HG03108 (cell line): Measurements from ENCODE around the gene CDYL2.

Experiments
- ATAC-seq: cut with Tn5 transposase; IDR thresholded peaks from one replicate; pipeline ENCODE4 v1.9.1; 2021; ENCODE audit warnings: moderate library complexity; ENCODE audit not compliant: unreplicated experiment

Gene CDYL2

DNA sequence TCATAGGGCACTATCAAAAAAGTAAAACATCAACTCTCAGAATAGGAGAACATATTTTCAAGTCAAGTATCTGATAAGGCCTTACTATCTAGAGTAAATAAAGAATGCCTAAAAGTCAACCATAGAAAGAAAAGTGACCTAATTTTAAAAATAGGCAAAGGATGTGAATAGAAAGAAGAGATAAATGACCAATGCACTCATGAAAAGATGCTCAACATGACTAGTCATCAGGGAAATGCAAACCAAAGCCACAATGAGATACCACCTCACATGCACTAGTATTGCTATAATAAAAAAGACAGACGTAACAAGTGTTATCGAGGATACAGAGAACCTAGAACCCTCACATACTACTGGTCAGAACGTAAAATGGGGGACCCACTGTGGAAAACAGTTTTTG lies 172.8 kb downstream of the CDYL2 start:
- ATAC-seq, result no peak

DNA sequence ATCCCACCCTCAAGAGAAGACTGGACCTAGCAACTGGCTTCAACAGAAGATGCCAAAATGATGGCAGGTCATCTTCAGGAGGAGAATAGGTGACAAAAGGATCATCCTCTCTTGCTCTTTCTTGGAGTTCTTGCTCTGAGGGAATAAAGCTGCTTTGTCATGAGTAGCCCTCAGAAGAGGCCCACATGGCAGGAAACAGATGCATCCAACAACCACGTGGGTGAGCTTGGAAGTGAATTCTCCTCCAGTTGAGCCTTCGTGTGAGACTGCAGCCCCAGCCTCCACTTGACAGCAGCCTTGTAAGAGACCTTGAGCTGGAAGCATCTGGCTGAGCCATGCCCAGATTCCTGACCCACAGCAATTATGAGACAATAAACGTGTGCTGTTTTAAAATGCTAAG lies 176.1 kb downstream of the CDYL2 start:
- no peak for ATAC-seq

DNA sequence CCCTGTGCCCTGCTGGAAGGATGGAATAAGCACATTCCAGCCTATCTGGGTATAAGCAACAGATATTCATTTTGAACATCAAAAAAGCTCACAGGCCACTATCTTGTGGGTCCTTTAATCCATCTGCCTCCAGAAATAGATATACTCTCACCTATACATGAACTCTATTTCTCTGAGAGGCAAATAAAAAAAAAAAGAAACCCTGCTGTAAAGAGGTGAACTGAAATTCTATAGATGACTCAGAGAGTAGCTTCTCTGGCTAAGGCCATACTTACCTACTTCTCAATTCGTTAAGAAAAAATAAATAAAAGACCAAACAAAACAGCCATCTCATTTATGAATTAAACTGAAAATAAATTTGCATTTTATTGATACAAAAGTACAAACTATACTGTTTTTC lies 177.3 kb downstream of the CDYL2 start:
- ATAC-seq, result peak; percentile 91

DNA sequence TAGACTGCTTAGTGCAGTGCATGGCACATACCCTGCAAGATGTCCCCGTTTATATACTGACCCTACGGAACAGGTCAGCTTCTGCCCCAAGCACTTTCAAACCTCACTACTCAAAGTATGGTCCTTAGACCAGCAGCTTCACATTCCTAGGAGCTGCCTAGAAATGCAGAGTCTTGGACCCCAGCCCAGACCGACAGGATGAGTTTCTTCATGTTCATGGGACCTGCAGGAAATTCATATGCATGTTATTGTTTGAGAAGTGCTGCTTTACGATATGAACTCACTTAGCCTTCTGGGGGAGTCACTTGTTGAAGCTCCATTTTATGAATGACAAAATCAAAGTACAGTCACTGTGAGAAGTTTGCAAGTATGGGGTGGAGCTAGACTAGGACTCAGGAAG lies 181.0 kb downstream of the CDYL2 start:
- no peak for ATAC-seq

DNA sequence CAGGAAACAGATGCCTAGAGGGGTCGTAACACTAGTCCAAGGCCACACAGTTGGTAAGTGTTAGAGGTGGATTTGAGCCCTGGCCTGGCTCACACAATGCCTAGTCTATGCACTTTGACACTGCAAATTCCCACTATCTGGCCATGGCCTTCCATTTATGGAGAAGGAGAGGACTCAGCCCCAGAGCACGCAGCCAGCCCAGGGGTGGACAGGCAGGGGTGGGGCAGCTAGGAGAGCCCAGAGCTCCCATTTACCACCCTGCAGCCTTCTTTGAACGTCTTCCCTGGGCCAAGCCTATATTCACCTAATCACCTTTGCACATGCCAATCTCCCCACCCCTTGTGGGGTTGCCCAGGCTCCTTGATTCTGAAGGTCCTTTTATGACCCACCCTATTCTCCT lies 182.4 kb downstream of the CDYL2 start:
- no peak for ATAC-seq

DNA sequence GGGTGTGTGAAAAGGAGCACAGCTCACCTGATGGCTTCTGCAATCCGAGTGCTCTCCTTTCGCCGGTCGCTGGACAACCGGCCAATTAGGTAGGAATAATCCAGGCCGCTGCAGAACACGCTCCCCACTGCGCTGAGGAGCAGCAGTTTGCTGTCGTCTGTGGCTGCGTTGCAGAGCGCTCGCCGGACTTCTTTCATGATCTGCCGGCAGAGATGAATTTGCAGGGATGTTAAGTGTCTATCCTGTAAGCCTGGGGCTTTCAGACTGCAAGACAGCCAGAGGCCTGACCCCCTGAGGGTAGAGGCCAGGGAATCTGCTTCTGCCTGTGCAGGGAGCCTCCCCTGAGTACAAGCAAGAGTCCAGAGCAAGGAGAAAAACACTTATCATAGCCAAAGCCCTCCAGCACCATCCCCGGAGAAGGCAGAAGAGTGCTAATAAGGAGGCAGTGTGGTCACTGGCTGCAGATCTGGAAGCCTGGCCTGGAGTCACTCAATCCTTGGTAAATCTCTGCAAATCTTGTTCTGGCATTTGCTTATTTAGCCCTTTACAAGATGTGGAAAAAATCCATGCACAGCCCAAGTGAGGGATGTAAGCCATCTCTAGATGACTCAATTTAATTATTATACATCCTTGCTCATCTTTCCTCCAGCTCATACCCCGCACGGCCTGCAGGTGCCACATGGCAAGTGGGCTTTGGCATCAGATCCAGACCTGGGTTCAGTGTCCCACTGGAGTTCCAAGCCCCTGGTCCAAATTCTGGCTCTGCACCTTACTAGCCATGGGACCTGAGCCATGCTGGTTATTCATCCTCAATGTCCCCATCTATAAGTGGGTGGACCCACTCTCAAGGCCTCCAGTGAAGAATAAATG lies 183.4 kb downstream of the CDYL2 start:
- no peak for ATAC-seq

DNA sequence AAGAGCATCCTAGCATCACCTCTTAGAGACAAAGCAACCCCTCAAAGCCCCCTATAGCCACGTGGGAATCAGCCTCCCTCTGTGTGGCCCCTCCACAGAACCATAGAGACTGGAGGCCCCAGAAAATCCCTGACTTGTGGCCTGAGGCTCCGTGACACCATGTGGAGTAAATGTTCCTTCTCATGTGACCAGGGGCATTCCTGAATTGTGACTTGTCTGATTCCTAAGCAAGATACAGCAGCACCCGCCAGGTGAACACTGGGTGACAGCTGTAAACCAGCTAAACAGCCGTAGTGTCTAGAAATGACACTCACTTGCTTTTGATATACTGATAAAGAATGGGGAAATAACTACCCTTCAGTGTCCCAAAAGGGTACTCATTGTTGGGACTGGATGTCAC lies 184.6 kb downstream of the CDYL2 start:
- no peak for ATAC-seq

DNA sequence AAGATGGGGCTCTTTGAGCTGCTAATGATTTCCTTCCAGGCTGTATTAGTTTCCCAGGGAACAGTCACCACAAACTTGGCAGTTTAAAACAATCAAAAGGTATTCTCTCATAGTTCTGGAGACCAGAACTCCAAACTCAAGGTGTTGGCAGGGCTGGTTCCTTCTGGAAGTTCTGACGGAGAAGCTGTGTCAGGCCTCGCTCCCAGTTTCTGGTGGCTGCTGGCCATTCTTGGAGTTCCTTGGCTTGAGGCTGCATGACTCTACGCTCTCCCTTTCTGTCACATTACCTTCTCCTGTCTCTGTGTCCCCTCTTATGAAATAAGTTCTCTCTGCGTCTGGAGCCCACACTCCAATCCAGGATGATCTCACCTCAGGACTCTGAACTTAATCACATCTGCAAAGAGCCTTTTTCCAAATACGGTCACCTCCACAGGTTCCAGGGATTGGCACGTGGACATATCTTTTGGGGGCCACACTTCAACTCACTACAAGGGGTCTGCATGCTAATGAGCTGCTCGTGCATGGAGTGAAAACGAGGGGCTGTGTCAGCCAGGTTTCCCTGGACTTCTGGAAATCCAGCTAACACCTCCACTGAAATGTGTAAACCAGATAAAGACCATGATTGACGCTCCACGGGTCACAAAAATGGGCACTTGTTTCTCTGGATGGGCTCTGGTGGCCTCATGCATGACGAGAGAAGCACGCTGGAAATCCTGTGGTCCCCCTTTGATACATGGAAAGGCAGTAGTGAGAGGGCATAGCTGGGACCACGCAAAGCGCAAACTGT lies 185.3 kb downstream of the CDYL2 start:
- no peak for ATAC-seq

DNA sequence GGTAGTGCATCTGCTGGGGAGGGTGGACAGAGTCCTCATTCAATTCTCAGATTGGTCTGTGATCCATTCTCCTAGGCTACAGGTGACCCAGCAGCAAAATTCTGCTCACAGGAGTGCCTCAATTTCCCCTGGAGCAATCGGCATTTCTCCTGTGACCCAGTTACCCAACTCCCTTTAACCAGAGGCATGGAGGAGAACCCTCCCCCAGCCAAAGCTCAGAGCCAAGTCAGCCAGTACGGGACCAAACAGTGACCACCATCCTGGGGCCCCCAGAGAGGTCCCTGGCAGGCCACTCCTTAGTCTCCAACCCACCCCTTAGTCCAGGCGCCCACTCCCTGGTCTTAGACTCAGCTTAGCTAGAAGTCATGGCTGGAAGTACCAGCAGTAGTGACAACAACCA lies 188.0 kb downstream of the CDYL2 start:
- no peak for ATAC-seq

DNA sequence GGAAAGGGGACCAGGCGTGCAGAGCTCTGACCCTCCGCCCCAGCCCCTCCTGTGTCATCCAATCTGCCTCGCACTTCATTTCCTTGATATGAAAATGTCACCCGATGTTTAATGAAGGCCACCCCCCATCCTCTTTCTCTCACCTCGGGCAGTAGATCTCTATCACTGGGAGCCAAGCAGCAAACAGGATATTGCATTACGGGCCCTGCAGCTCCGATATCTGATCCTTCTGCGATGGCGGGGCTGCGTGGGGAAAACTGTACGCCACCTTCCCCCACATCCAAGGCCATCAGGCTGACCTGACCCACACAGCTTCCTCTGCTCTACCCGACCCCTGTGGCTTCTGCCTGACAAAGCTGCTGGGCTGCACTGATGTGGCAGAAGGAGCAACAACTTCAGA lies 188.7 kb downstream of the CDYL2 start:
- ATAC-seq, result no peak

DNA sequence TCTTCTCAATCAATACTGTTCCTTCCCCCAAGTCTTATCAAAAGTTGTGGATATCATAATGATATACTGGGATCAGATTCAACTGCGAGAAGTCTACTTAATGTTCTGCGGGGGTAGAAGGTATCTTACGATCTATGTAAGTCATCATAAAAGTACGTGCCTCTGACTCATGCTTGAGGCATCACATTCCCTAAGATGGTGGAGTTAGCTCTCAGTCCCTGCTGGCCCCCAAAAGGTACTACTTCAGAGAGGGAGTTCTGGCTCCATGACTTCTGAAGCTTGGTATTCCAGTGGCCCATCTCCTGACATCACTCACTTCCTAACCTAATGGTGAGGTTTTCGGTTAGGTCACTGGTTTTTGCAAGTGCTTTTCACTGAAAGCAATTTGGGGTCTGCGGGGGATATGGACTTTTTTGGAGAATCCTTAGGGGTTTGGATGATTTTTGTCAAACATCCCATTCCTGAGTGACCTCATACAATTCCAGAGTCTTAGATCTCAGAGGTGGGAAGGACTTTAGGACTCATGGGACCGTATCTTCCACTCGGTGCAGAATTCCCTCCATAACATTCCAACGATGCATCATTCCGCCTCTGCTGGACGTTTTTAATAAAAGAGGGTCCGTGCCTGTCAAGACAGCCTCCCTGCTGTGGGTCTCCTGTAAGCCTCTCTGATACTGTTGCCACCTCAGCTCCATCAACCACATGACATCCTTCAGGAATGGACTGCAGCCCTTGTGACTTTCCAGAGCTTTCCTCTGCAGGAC lies 189.3 kb downstream of the CDYL2 start:
- no peak for ATAC-seq

DNA sequence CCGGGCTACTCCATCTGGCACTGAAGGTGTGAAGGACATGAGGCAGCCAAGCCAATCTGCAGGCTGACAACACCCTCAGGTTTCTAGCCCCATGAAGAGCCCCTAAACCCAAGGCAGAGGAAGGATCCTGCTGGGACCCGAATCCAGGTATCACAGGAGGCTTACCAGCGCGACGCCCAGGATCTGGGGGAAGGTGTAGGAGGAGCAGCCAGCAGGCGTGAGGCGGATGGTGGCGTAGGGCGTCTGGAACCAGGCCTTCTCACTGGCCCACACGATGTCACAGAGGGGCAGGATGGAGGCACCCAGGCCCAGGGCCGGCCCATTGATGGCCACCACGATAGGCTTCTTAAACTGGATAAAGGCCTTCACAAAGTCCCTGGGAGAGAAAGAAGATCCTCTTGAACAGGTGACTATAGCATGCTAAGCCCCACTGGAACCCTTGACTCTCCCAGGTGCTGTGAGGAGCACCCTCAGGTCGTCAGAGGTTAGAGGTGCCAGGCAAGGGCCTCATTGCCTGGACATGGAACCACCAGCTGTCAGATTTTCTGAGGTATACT lies 191.9 kb downstream of the CDYL2 start:
- ATAC-seq, result no peak

DNA sequence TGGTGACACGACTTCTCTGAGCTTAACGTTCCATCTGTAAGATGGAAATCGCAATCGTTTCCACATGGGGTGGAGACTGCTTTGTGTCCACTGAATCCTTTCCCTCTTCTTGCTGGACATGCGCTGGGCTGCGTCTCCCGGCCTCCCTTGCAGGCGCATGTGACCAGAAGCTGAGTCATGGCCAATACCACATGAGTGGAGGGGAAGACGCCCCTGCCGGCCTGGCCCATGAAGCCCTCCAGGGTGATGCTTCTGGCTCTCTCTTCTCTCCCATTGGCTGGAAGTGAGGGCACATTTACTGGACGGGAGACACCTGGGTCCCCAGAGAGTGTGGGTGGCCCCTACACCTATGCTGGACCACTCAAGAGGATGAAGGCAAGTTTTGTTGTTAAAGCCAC lies 192.5 kb downstream of the CDYL2 start:
- no peak for ATAC-seq

DNA sequence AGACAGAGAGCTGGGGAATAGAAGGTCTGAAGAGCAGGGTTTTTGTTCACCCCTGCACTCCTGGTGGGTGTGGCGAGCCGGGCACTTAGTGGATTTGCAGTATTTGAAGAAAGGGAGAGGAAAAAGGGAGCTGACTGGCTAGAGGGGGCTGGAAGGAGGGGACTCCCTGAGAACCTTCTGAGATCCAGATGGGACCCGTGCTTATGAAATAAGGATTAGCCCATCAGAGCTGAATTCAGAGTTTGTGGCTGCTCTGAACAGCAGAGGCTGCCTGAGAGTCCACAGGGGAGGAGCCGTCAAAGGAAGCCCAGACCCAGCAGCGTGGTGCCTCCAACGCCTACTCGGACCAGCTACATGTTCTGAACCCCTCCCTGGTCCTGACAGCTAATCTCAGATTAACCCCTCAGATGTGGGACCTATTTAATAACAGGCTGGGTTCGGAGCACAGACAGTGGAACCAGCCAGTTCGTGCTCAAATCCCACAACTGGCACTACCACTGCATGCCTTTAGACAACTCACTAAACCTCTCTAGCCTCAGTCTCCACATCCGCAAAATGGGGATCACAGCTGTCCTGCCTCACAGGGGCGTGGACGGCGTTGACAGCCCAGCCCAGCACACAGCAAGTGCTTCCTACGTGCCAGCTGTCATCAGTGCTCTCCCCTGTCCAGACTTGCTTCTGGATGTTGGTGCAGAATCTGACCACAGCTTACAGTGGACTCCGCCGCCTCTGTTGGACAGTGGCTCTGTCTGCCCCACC lies 193.0 kb downstream of the CDYL2 start:
- ATAC-seq, result no peak

DNA sequence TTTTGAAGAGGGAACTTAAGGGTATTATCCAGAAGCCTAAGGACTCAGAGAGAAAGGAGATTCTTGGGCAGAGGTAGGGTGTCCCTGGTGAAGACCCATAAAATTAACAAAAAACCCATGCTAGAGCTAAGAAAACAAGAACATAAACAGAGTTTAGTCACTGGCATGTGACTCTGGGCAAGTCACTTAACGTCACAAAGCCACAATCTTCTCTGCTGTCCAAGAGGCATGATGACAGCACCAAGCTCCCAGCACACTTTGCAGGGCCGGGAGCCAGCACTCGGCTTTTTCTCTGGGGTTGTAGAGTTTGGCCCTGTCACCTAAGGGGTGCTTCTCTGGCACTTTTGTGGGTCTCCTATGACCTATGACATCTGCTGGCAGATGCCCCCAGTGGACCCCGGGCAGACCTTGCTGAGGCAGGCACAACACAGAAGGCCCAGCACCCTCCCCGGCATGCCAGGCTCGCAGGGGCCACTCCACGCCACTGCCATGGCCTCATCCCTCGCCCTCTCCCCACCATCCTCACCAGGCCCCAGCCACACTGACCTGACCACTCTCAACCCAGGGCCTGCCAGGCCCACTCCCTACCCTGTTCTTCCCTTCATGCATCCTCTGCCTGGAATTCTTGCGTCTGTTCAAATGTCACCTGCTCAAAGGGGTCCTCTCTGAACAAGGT lies 193.8 kb downstream of the CDYL2 start:
- ATAC-seq, result no peak

DNA sequence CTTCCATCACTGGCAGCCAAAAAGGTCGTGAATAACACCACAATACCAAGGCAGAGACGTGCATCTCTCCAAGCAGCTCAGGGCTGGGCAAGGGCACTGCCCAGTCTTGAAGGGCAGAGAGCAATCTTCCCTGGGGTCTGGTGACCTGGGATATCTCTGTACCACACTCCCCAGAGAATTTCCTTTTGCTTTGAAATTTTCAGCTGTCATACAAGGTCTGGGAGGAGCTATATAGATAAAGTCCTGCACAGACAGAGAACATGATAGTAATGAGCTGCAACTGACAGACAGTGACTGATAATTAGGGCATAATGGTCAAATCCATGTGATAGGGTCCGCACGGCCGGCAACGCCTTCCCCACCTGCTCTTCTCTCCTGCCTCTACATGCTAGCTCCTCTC lies 195.5 kb downstream of the CDYL2 start:
- no peak for ATAC-seq

DNA sequence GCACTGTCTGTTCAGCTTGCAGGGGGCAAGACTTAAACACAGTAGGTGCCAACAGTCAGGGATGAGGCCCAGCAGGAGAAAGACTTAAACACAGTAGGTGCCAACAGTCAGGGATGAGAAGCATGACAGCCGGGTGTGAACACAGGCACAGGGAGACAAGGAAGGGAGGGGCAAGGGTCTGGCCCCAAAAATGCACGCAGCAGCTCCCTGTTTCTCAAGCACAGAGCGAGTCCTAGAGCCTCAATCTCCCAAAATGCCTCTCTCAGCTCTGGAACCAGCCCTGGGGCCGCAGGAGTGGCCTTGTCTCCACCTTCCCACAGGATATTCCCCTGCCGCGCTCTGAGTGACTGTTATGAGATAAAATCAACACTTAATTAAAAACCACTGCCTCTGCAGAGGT lies 197.2 kb downstream of the CDYL2 start:
- no peak for ATAC-seq

DNA sequence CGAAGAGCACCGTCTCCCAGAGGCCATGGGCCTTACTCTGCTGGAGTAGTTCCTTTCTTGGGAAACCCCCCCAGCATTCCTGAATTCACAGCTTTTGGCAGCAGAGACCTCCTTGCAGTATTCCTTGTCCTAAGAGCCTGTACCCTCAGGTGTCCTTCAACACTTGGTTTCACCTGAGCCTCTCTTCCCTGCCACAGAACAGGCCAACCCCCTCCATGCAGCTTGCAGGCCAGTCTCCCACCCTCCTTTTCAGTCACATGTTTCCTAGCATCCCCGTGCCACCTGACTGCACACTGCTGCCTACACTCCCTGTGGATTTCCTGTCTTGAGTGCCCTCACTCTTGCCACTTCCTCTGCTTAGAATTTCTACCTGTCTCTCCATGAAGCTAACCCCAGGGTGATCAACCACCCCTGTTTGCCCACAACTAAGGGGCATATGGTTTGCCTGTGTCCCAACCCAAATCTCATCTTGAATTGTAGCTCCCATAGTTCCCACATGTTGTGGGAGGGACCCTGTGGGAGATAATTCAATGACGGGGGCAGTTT lies 198.1 kb downstream of the CDYL2 start:
- no peak for ATAC-seq

DNA sequence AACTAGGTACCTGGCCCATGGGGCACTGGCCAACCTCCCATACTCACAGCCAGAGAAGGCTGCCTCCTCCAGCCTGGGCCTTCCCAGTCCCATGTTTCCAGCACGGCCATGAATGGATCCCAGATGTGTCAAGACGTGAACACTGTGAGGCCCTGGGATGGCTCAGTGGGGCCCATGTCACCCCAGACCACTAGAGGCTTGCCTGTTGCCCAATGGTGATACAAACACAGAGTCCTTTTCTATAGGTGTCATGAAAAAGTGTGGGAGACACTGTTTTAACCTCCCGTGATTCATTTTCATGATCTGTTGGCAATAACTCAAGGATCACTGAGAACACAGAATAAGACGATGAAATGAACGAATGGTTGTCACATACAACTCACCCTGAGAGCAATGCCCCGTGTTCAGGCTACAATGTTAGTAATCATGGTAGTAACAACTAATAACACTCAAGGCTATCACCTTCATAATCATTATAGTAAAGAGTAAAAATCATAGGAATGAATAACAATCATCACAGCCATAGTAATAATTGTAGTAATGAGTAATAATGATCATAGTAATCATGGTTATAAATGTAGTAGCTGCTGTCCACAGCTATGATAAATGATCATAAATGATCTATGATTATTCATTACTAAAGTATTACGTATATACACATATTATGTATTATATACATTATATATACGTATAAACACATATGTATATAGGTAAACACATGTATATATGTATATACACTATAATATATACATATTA lies 199.6 kb downstream of the CDYL2 start:
- no peak for ATAC-seq
